Kidney (tissue), 14 donors: ENCODE results near the gene TAGAP. TPM values are rescaled to one million over a fixed set of nuclear protein-coding genes. Genes with fewer than 3 reads are reported as not detected.

Source experiments
- DNase-seq, 5 donors: peaks; one replicate each; pipeline ENCODE4 v3.0.0-alpha.2; 2013 to 2020
- FAIRE-seq: peaks from 2 replicates; lab custom pipeline; 2012; peaks lifted over from hg19 to GRCh38; lab: Jason Lieb, UNC
- H3K27ac ChIP-seq, 2 donors: one replicate each; pipeline ENCODE4 v1.7.0; 2013; ENCODE audit warnings: low read depth in 2 of 2, low read length in 2 of 2, inconsistent platforms in 1 of 2
- H3K27me3 ChIP-seq: one replicate; pipeline ENCODE4 v1.7.1; 2013; ENCODE audit warnings: low read length, inconsistent platforms; ENCODE audit not compliant: control insufficient read depth, insufficient read depth
- H3K36me3 ChIP-seq, 3 donors: one replicate each; pipeline versions ENCODE4 v1.7.0 to v1.7.1; 2013; ENCODE audit warnings: low read length in 3 of 3, control low read depth in 1 of 3, inconsistent platforms in 1 of 3; ENCODE audit not compliant: insufficient read depth in 3 of 3, control insufficient read depth in 2 of 3
- H3K4me1 ChIP-seq, 3 donors: one replicate each; pipeline versions ENCODE4 v1.7.0 to v1.7.1; 2013; ENCODE audit warnings: low read length in 3 of 3, inconsistent platforms in 1 of 3, low read depth in 1 of 3; ENCODE audit not compliant: control insufficient read depth in 2 of 3, insufficient read depth in 2 of 3
- H3K4me3 ChIP-seq, 3 donors: one replicate each; pipeline versions ENCODE4 v1.7.0 to v1.8.1; 2013; ENCODE audit warnings: low read length in 3 of 3, control low read depth in 1 of 3, inconsistent platforms in 1 of 3
- H3K9ac ChIP-seq, 3 donors: one replicate each; pipeline versions ENCODE4 v1.7.0 to v1.7.1; 2013; ENCODE audit warnings: low read length in 3 of 3, control low read depth in 1 of 3, inconsistent platforms in 1 of 3
- H3K9me3 ChIP-seq, 3 donors: one replicate each; pipeline versions ENCODE4 v1.7.0 to v1.7.1; 2013; ENCODE audit warnings: low read length in 3 of 3, control low read depth in 1 of 3, inconsistent platforms in 1 of 3; ENCODE audit not compliant: control insufficient read depth in 2 of 3, insufficient read depth in 1 of 3
- CTCF ChIP-seq: IDR thresholded peaks from 3 replicates; pipeline ENCODE4 v1.5.1; 2012; ENCODE audit warnings: mild to moderate bottlenecking, moderate library complexity, borderline replicate concordance; ENCODE audit not compliant: insufficient read depth; ENCODE audit errors: extremely low read depth
- intact Hi-C: fragments of 100-400 bp; cut with DNase I; formaldehyde crosslinking; loops from one replicate; pipeline ENCODE4 v1.11.1; 2022
- polyA plus RNA-seq: library from polyadenylated mRNA; stranded (reverse); fragments of 350-450 nt; fragmentation: Illumina TruSeq; extraction: RNeasy Lipid Tissue Mini Kit (QIAGEN cat#74804); gene quantifications from one replicate; pipeline ENCODE4 v1.2.3, GENCODE V29; 2014; ENCODE audit warnings: low read depth, low replicate concordance; ENCODE audit not compliant: insufficient read depth
- total RNA-seq: library from RNA; stranded (reverse); fragmentation: NEBNext Ultra II Directional; extraction: Animal tissue kit (Norgen Biotek cat#: 25700); gene quantifications from one replicate; pipeline ENCODE4 v1.2.1, GENCODE V29; 2021
- donor health status: control.
- donor health status: control.
- donor health status: control.
- donor health status: control.
- donor health status: control.
- donor health status: DM: yes; HTN: yes; CAD: no.
- donor health status: Normal renal cell carcinoma (clear cell type).

The TAGAP gene
- total and polyA plus RNA-seq, 2 donors from 2014 or later, result 0.45 to 8.8 TPM

GRCh38 chr6:159004592-159004991 lies 40.2 kb downstream of the TAGAP start:
- Histone ChIP-seq H3K27ac (no peak overlapping the region), H3K4me1 (peaks cover 0 to 2% (median 0%) of the 10 kb centered on the region in 3 donors), H3K27me3 (no peaks in the 10 kb centered on the region), H3K36me3 (no peaks in the 10 kb centered on the region), H3K9ac (no peak overlapping the region), H3K4me3 (no peak overlapping the region), H3K9me3 (no peaks in the 10 kb centered on the region)
- no peak for DNase-seq
- intact Hi-C loops, result loop anchor here (10.0 kb wide), 1 partner anchor 130 kb away; no protein-coding TSS in a partner anchor
- TF ChIP-seq CTCF, result no peak
- FAIRE-seq, result no peak

GRCh38 chr6:159002432-159003155 lies 42.2 kb downstream of the TAGAP start:
- intact Hi-C loops, result loop anchor here (10.0 kb wide), 1 partner anchor 132 kb away; no protein-coding TSS in a partner anchor
- TF ChIP-seq CTCF, result no peak
- H3K4me1 ChIP-seq, result peaks cover 0 to 5% (median 0%) of the 10 kb centered on the region in 3 donors
- no peak overlapping the region for H3K4me3 ChIP-seq
- no peaks in the 10 kb centered on the region for H3K36me3 ChIP-seq
- H3K9me3 ChIP-seq, result no peaks in the 10 kb centered on the region
- H3K9ac ChIP-seq, result no peak overlapping the region
- no peaks in the 10 kb centered on the region for H3K27me3 ChIP-seq
- DNase-seq (peak in 1 of 5 donors; percentile 6), FAIRE-seq (no peak)
- H3K27ac ChIP-seq, result no peak overlapping the region

- peak within 1 kb of the TSS; percentile 84 to 90 (median 89) for H3K9ac ChIP-seq
- peak within 1 kb of the TSS; percentile 90 to 92 (median 91) for H3K4me3 ChIP-seq
- intact Hi-C loops, result loop anchor here (10.0 kb wide), 1 partner anchor 135 kb away; no protein-coding TSS in a partner anchor
- no peaks in the 10 kb centered on the region for H3K27me3 ChIP-seq
- H3K27ac ChIP-seq, result peak within 1 kb of the TSS; percentile 88 to 92
- peaks cover 0 to 8% (median 0%) of the 10 kb centered on the region in 3 donors for H3K4me1 ChIP-seq
- H3K36me3 ChIP-seq, result no peaks in the 10 kb centered on the region
- no peaks in the 10 kb centered on the region for H3K9me3 ChIP-seq
- TF ChIP-seq CTCF, result peak; percentile 21
- peak; percentile 97 to 98 (median 98) for DNase-seq
- peak; percentile 32 for FAIRE-seq
These were observed 45.0 kb downstream of the TAGAP start, which contains the start of gene RSPH3 for GRCh38 chr6:158999666-159000403. TSS of gene RSPH3 (minus strand) at chr6:159000202. CDS start at chr6:158999550, 652 bp downstream.
